K562 (cell line): ENCODE results near the gene PDK3. TPM values are rescaled to one million over a fixed set of nuclear protein-coding genes. Genes with fewer than 3 reads are reported as not detected.
A peak's percentile ranks its signal among the peaks of the same experiment; 100 is the strongest.

Experiments
- ATAC-seq: fragments of 200-7000 bp; cut with Tn5 transposase; 3 replicates; pipeline ENCODE4 v1.9.1; 2020; ENCODE audit warnings: moderate library complexity
- BruUV-seq: library from RNA; stranded (reverse); fragments of 400-500 nt; replicated peaks from 2 replicates; lab custom pipeline; 2021; lab: Mats Ljungman, UMichigan
- CTCF ChIA-PET: fragments of 300-600 bp; formaldehyde crosslinking; extraction: SDS; loops from one replicate; lab custom pipeline; 2021; ENCODE audit warnings: low intra/inter-chr PET ratio; lab: Yijun Ruan, JAX
- POLR2A ChIA-PET: fragments of 300-600, 350-650 bp; sonication (Branson Sonifier 250); formaldehyde crosslinking; extraction: SDS; loops from one replicate; lab custom pipeline; 2021; ENCODE audit warnings: antibody characterized with exemption, inconsistent platforms; lab: Yijun Ruan, JAX
- DNase-seq, 4 experiments: peaks; one replicate each; pipeline versions ENCODE4 v3.0.0 to v3.0.0-alpha.2; 2011 to 2018; ENCODE audit warnings: low spot score in 3 of 4, mixed read lengths in 3 of 4; ENCODE audit errors: extremely low read depth in 1 of 4
- FAIRE-seq: peaks from 2 replicates; lab custom pipeline; 2011; peaks lifted over from hg19 to GRCh38; lab: Jason Lieb, UNC
- H2AFZ ChIP-seq: 2 replicates; pipeline ENCODE4 v1.6.0; 2011; ENCODE audit warnings: low read depth, low read length, control low read depth, inconsistent platforms
- H3K27ac ChIP-seq: fragments of 200-600 bp; 3 replicates; pipeline ENCODE4 v1.8.0; 2011; ENCODE audit warnings: low read depth, mild to moderate bottlenecking, control low read depth, inconsistent platforms, low read length, moderate library complexity, mixed read lengths; ENCODE audit errors: extremely low read depth
- H3K27me3 ChIP-seq, 2 experiments: fragments of 300-600 bp in 1 of 2; 2 replicates in 1 of 2; 3 replicates in 1 of 2; pipeline versions ENCODE4 v1.6.0 to v1.8.0; 2011; ENCODE audit warnings: inconsistent platforms in 2 of 2, low read length in 2 of 2, mild to moderate bottlenecking in 1 of 2, mixed read lengths in 1 of 2, moderate library complexity in 1 of 2; ENCODE audit not compliant: control insufficient read depth in 2 of 2, insufficient read depth in 2 of 2
- H3K36me3 ChIP-seq: fragments of 300-600 bp; 3 replicates; pipeline ENCODE4 v1.8.0; 2011; ENCODE audit warnings: mild to moderate bottlenecking, low read length, inconsistent platforms; ENCODE audit not compliant: control insufficient read depth, insufficient read depth
- H3K4me1 ChIP-seq, 2 experiments: fragments of 200-600 bp in 1 of 2; replicated peaks in 1 of 2; 2 replicates in 1 of 2; 3 replicates in 1 of 2; pipeline versions ENCODE4 v1.5.1 to v1.8.0; 2011; ENCODE audit warnings: inconsistent platforms in 2 of 2, low read length in 2 of 2, mild to moderate bottlenecking in 1 of 2, mixed read lengths in 1 of 2, moderate library complexity in 1 of 2; ENCODE audit not compliant: control insufficient read depth in 2 of 2, insufficient read depth in 2 of 2
- H3K4me2 ChIP-seq: 2 replicates; pipeline ENCODE4 v1.6.1; 2011; ENCODE audit warnings: low read length, control low read depth, inconsistent platforms, mixed read lengths; ENCODE audit not compliant: insufficient read depth
- H3K4me3 ChIP-seq: fragments of 200-600 bp; sonication (generic), shearing (Covaris generic); 2 replicates; pipeline ENCODE4 v1.5.1; 2016; ENCODE audit warnings: control low read depth, inconsistent platforms
- H3K79me2 ChIP-seq: fragments of 200-600 bp; 3 replicates; pipeline ENCODE4 v1.8.0; 2011; ENCODE audit warnings: low read length, inconsistent platforms; ENCODE audit not compliant: control insufficient read depth, insufficient read depth
- H3K9ac ChIP-seq, 2 experiments: 2 replicates each; pipeline versions ENCODE4 v1.6.0 to v1.6.1; 2011; ENCODE audit warnings: low read depth in 2 of 2, low read length in 2 of 2, control low read depth in 1 of 2, inconsistent platforms in 1 of 2, mild to moderate bottlenecking in 1 of 2, mixed read lengths in 1 of 2; ENCODE audit not compliant: insufficient read depth in 1 of 2
- H3K9me1 ChIP-seq: one replicate; pipeline ENCODE4 v1.6.0; 2011; ENCODE audit warnings: inconsistent platforms, mild to moderate bottlenecking, low read length, moderate library complexity; ENCODE audit not compliant: control insufficient read depth, insufficient read depth
- H3K9me3 ChIP-seq: replicated peaks from 2 replicates; pipeline ENCODE4 v1.5.1; 2011; ENCODE audit warnings: low read depth, low read length, inconsistent platforms; ENCODE audit not compliant: control insufficient read depth, insufficient read depth
- H4K20me1 ChIP-seq: replicated peaks from 2 replicates; pipeline ENCODE4 v1.6.1; 2011; ENCODE audit warnings: low read length, inconsistent platforms, mixed read lengths; ENCODE audit not compliant: control insufficient read depth, insufficient read depth
- CTCF ChIP-seq, 3 experiments: IDR thresholded peaks in 2 of 3; conservative IDR thresholded peaks in 1 of 3; 2 replicates each; pipeline ENCODE4 v1.5.1; 2011 to 2012; ENCODE audit warnings: low read length in 3 of 3, mild to moderate bottlenecking in 3 of 3, control low read depth in 2 of 3, improper control_type of control experiment in 1 of 3, inconsistent platforms in 1 of 3, low read depth in 1 of 3, mixed read lengths in 1 of 3, moderate library complexity in 1 of 3; ENCODE audit not compliant: insufficient read depth in 2 of 3
- RAD21 ChIP-seq, 2 experiments: fragments of 250-450 bp in 1 of 2; fragments of 450-650 bp in 1 of 2; sonication (Bioruptor Pico) in 1 of 2; formaldehyde crosslinking in 1 of 2; IDR thresholded peaks in 1 of 2; conservative IDR thresholded peaks in 1 of 2; 2 replicates each; pipeline versions ENCODE4 v1.4.0 to v1.8.0; 2020 to 2022; ENCODE audit warnings: mild to moderate bottlenecking in 2 of 2, moderate library complexity in 1 of 2
- SAFB2 ChIP-seq: fragments of 200-400 bp; formaldehyde crosslinking; IDR thresholded peaks from 2 replicates; pipeline ENCODE4 v1.6.1; 2018; ENCODE audit warnings: borderline replicate concordance, low read length, low read depth, moderate library complexity; ENCODE audit not compliant: severe bottlenecking
- ZNF57 ChIP-seq: fragments of 450-650 bp; formaldehyde crosslinking; IDR thresholded peaks from 2 replicates; pipeline ENCODE4 v1.4.0; 2020; ENCODE audit warnings: mild to moderate bottlenecking, moderate library complexity
- ZNF583 ChIP-seq: fragments of 250-450 bp; sonication (Bioruptor Pico); IDR thresholded peaks from 2 replicates; pipeline ENCODE4 v1.4.0; 2020
- WGBS: fragments of 100-300 bp; shearing (Covaris generic); methylation state at CpG from one replicate; pipeline ENCODE4 v1.1.6; 2016; ENCODE audit warnings: low coverage, mixed read lengths; ENCODE audit not compliant: insufficient coverage; ENCODE audit errors: missing lambda C conversion rate; 5-methylcytosine and 5-hydroxymethylcytosine counted together
- in situ Hi-C: fragments of 300-500 bp; cut with MboI; formaldehyde crosslinking; loops from 4 replicates; pipeline ENCODE4 v1.15.0; 2018; ENCODE audit warnings: inconsistent platforms, mixed read lengths
- intact Hi-C: fragments of 100-400 bp; cut with micrococcal nuclease; formaldehyde crosslinking; loops from 2 replicates; pipeline ENCODE4 v1.14.2; 2022
- polyA plus RNA-seq, 8 experiments: library from polyadenylated mRNA; depleted of rRNA in 4 of 8; stranded (reverse) in 5 of 8; unstranded in 3 of 8; fragments of >200 nt; fragmentation: Nextera tagmentation in 2 of 8; fragmentation: Illumina TruSeq in 1 of 8; extraction: Ambion mirVana in 2 of 8; extraction: Trizol in 1 of 8; gene quantifications; 2 replicates each; pipeline versions ENCODE4 v1.2.1 to v1.2.3, GENCODE V29; 2011 to 2014; ENCODE audit warnings: inconsistent platforms in 1 of 8, missing spikeins in 1 of 8
- total RNA-seq, 7 experiments: library from RNA; depleted of rRNA in 6 of 7; stranded (reverse); fragments of >200 nt in 6 of 7; fragmentation: Illumina TruSeq in 2 of 7; extraction: Trizol in 2 of 7; gene quantifications; 2 replicates each; pipeline versions ENCODE4 v1.2.1 to v1.2.3, GENCODE V29; 2011 to 2021; ENCODE audit warnings: low replicate concordance in 1 of 7
- TF ChIP-seq, protein P1 (sequence below): sonication (generic); IDR thresholded peaks from 2 replicates; pipeline ENCODE4 v1.6.1; 2016
- TF ChIP-seq, protein P2 (sequence below), 2 experiments: fragments of 450-650 bp; formaldehyde crosslinking in 1 of 2; IDR thresholded peaks; 2 replicates each; pipeline versions ENCODE4 v1.4.0 to v1.6.1; 2014 to 2020; ENCODE audit warnings: mild to moderate bottlenecking in 2 of 2, borderline replicate concordance in 1 of 2, low read depth in 1 of 2
- TF ChIP-seq, protein P3 (sequence below): fragments of 450-650 bp; formaldehyde crosslinking; IDR thresholded peaks from 2 replicates; pipeline ENCODE4 v1.4.0; 2022; ENCODE audit warnings: missing genetic modification characterization

PDK3 gene
- total and polyA plus RNA-seq, 9 of the 15 experiments (the other 6 are each of a cell fraction or from before 2014, with no cell fraction given): 0.20 to 4.9 (median 0.95) TPM

DNA sequence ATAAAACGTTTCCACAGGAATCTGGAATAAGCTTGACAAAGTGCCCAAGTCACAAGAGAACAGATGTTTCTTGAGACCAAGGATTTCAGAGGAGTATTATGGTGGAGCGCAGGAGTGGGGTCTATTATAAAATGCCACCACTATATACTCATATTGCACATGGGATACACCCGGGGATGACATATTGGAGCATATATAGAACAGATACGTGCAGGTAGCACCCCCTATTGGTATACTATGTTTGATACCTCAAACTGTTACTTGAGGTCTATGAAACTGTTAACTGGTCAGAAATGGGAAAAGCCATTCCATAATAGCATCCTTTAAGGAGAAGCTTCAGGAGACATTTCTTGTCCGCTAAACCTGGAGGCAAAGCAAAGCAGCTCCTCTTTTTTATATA lies 96.0 kb downstream of the PDK3 start:
- in situ Hi-C loops (no loop called here), intact Hi-C loops (loop anchor here (2.0 to 5.0 kb wide), 3 partner anchors 44 to 190 kb away; no protein-coding TSS in a partner anchor)
- 0% methylated on average over 5 of the region's 5 CpGs for WGBS
- Histone ChIP-seq H3K27me3 (peaks cover 0 to 27% of the 10 kb centered on the region in 2 experiments; a peak in 3 of 5 replicates), H3K9me3 (no peaks in the 10 kb centered on the region), H3K9me1 (no peaks in the 10 kb centered on the region), H3K79me2 (no peaks in the 10 kb centered on the region), H3K9ac (no peak overlapping the region), H3K4me1 (no peaks in the 10 kb centered on the region), H3K4me2 (no peak overlapping the region), H3K36me3 (no peaks in the 10 kb centered on the region), H2AFZ (no peak overlapping the region), H3K4me3 (no peak overlapping the region), H3K27ac (no peak overlapping the region), H4K20me1 (no peaks in the 10 kb centered on the region)
- CTCF ChIA-PET: interaction anchor here (1.1 kb wide), 1 partner anchor 192 kb away, joined by 3 read pairs; no protein-coding TSS in a partner anchor
- peak; percentile 22 to 36 (median 25) for DNase-seq
- FAIRE-seq: peak; percentile 56
- peak; percentile 16 to 53 (median 24); a peak in 3 of 6 replicates for TF ChIP-seq CTCF (IDR thresholded peaks at IDR 0.05 in 2 of 3, conservative IDR thresholded peaks at IDR 0.05 in 1 of 3; ENCODE audit: insufficient read depth in 2 of 3, low read depth in 1 of 3, low read length in 3 of 3)
- TF ChIP-seq, protein P1, sequence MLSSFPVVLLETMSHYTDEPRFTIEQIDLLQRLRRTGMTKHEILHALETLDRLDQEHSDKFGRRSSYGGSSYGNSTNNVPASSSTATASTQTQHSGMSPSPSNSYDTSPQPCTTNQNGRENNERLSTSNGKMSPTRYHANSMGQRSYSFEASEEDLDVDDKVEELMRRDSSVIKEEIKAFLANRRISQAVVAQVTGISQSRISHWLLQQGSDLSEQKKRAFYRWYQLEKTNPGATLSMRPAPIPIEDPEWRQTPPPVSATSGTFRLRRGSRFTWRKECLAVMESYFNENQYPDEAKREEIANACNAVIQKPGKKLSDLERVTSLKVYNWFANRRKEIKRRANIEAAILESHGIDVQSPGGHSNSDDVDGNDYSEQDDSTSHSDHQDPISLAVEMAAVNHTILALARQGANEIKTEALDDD: no peak
- TF ChIP-seq, protein P2, sequence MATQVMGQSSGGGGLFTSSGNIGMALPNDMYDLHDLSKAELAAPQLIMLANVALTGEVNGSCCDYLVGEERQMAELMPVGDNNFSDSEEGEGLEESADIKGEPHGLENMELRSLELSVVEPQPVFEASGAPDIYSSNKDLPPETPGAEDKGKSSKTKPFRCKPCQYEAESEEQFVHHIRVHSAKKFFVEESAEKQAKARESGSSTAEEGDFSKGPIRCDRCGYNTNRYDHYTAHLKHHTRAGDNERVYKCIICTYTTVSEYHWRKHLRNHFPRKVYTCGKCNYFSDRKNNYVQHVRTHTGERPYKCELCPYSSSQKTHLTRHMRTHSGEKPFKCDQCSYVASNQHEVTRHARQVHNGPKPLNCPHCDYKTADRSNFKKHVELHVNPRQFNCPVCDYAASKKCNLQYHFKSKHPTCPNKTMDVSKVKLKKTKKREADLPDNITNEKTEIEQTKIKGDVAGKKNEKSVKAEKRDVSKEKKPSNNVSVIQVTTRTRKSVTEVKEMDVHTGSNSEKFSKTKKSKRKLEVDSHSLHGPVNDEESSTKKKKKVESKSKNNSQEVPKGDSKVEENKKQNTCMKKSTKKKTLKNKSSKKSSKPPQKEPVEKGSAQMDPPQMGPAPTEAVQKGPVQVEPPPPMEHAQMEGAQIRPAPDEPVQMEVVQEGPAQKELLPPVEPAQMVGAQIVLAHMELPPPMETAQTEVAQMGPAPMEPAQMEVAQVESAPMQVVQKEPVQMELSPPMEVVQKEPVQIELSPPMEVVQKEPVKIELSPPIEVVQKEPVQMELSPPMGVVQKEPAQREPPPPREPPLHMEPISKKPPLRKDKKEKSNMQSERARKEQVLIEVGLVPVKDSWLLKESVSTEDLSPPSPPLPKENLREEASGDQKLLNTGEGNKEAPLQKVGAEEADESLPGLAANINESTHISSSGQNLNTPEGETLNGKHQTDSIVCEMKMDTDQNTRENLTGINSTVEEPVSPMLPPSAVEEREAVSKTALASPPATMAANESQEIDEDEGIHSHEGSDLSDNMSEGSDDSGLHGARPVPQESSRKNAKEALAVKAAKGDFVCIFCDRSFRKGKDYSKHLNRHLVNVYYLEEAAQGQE (IDR thresholded peaks at IDR 0.05; ENCODE audit: borderline replicate concordance): peak; percentile 31; the same call in 1 of the 2 replicates
- TF ChIP-seq, protein P2 (CRISPR knock-in tag; IDR thresholded peaks at IDR 0.05; ENCODE audit: low read depth): no peak
- peak; percentile 37 to 61; a peak in 3 of 4 replicates for TF ChIP-seq RAD21 (CRISPR knock-in tag; conservative IDR thresholded peaks at IDR 0.05 in 1 of 2, IDR thresholded peaks at IDR 0.05 in 1 of 2)
- TF ChIP-seq ZNF583 (CRISPR knock-in tag): no peak
- TF ChIP-seq, protein P3, sequence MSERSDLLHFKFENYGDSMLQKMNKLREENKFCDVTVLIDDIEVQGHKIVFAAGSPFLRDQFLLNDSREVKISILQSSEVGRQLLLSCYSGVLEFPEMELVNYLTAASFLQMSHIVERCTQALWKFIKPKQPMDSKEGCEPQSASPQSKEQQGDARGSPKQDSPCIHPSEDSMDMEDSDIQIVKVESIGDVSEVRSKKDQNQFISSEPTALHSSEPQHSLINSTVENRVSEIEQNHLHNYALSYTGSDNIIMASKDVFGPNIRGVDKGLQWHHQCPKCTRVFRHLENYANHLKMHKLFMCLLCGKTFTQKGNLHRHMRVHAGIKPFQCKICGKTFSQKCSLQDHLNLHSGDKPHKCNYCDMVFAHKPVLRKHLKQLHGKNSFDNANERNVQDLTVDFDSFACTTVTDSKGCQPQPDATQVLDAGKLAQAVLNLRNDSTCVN: no peak
- no peak for TF ChIP-seq SAFB2
- no peak for TF ChIP-seq ZNF57 (CRISPR knock-in tag)
- no TSS peak for BruUV-seq
- POLR2A ChIA-PET: no interaction called here
- peak; percentile 84 for ATAC-seq
